Measurements from ENCODE around the gene A1BG. TPM values are rescaled to one million over a fixed set of nuclear protein-coding genes. Genes with fewer than 3 reads are reported as not detected.

The A1BG gene
- total RNA-seq, 4 donors from 2014 or later = 0.50 to 14.9 (median 3.4) TPM

- Histone ChIP-seq H3K9me3 (no peaks in the 10 kb centered on the region), H3K36me3 (no peaks in the 10 kb centered on the region), H3K4me3 (replicated peaks in 1 of 3) (peak within 1 kb of the TSS; percentile 44 to 67 (median 50)), H3K27me3 (no peaks in the 10 kb centered on the region), H3K4me1 (peaks cover 17 to 22% of the 10 kb centered on the region in 2 donors), H3K27ac (peak within 1 kb of the TSS; percentile 65 to 92 (median 73))
- peak; percentile 96 to 97 for DNase-seq
- TF ChIP-seq CTCF (IDR thresholded peaks at IDR 0.05) = peak in 1 of 6 experiments; percentile 7
- peak in 1 of 2 donors; percentile 60 for TF ChIP-seq POLR2A (IDR thresholded peaks at IDR 0.05)
- intact Hi-C loops (cut with DNase I) = loop anchor here (10.0 kb wide), 1 partner anchor 58 kb away; the partner anchor contains the start of genes RPS5 and ZNF837
- 0 to 1% methylated on average over 40 to 48 of the region's 62 CpGs for WGBS, 2 donors
Observed at GRCh38 chr19:58326914-58327726, 26.2 kb downstream of the A1BG start, which contains the start of gene ZSCAN22. TSS of gene ZSCAN22 (plus strand) at chr19:58326994. CDS start at chr19:58334803, 7,809 bp downstream.

DNA sequence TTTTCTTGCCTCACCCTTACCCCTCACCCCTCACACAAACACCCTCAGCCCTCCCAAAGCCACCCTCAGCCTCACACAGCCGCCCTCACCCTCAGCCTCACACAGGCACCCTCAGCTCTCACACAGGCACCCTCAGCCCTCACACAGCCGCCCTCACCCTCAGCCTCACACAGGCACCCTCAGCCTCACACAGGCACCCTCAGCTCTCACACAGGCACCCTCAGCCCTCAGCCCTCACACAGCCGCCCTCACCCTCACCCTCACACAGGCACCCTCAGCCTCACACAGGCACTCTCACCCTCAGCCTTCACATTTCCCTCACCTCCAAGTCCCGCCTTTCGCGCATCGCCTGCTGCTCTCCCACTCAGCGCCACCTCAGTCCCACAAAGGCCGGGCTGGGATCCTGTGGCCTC, 26.8 kb downstream of the A1BG start:
- intact Hi-C loops (cut with DNase I) = loop anchor here (10.0 kb wide), 1 partner anchor 58 kb away; the partner anchor contains the start of genes RPS5 and ZNF837
- H3K27me3 ChIP-seq = no peaks in the 10 kb centered on the region
- WGBS, 2 donors = 2 to 6% methylated on average over 9 of the region's 9 CpGs
- TF ChIP-seq CTCF (IDR thresholded peaks at IDR 0.05) (no peak), POLR2A (IDR thresholded peaks at IDR 0.05) (no peak)
- no peaks in the 10 kb centered on the region for H3K36me3 ChIP-seq
- peak overlapping the region; percentile 44 to 67 (median 50) for H3K4me3 ChIP-seq (replicated peaks in 1 of 3)
- DNase-seq = no peak
- H3K27ac ChIP-seq = peak overlapping the region in 2 of 3 donors; percentile 73 to 92
- H3K9me3 ChIP-seq = no peaks in the 10 kb centered on the region
- H3K4me1 ChIP-seq = peaks cover 17 to 22% of the 10 kb centered on the region in 2 donors

GRCh38 chr19:58325311-58326022, 27.8 kb downstream of the A1BG start:
- DNase-seq = no peak
- 87 to 93% methylated on average over 6 of the region's 6 CpGs for WGBS, 2 donors
- Histone ChIP-seq H3K36me3 (no peaks in the 10 kb centered on the region), H3K4me3 (replicated peaks in 1 of 3) (no peak overlapping the region), H3K27ac (no peak overlapping the region), H3K4me1 (peaks cover 17 to 22% of the 10 kb centered on the region in 2 donors), H3K27me3 (no peaks in the 10 kb centered on the region), H3K9me3 (no peaks in the 10 kb centered on the region)
- intact Hi-C loops (cut with DNase I) = loop anchor here (10.0 kb wide), 1 partner anchor 59 kb away; the partner anchor contains the start of genes RPS5 and ZNF837
- TF ChIP-seq POLR2A (IDR thresholded peaks at IDR 0.05) = no peak
- TF ChIP-seq CTCF (IDR thresholded peaks at IDR 0.05) = no peak

DNA sequence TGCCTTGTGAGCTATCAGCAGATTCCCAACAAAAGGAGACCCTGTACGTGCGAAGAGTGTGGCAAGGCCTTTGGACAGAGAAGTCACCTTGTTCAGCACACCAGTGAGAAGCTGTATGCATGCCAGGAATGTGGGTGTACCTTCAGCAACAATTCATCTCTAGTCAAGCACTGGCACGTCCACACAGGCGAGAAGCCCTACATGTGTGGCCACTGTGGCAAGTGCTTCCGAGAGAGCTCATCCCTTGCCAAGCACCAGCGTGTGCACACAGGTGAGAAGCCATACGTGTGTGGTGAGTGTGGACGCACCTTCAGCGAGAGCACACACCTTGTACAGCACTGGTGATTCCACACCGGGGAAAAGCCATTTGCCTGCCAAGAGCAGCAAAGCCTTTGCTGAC, 34.1 kb downstream of the A1BG start:
- no peaks in the 10 kb centered on the region for H3K4me1 ChIP-seq
- H3K4me3 ChIP-seq (replicated peaks in 1 of 3) = no peak overlapping the region
- intact Hi-C loops (cut with DNase I) = no loop called here
- no peak overlapping the region for H3K27ac ChIP-seq
- H3K27me3 ChIP-seq = no peaks in the 10 kb centered on the region
- no peak for DNase-seq
- TF ChIP-seq POLR2A (IDR thresholded peaks at IDR 0.05) (no peak), CTCF (IDR thresholded peaks at IDR 0.05) (no peak)
- peaks cover 0 to 7% of the 10 kb centered on the region in 2 donors for H3K36me3 ChIP-seq
- H3K9me3 ChIP-seq = no peaks in the 10 kb centered on the region
- 88 to 96% methylated on average over 10 of the region's 10 CpGs for WGBS, 2 donors

Data from thyroid gland (tissue), 4 donors.